IMR-90 (cell line): ENCODE data around the gene SHE.

Source experiments
- CEBPB ChIP-seq: IDR thresholded peaks from 2 replicates; pipeline ENCODE4 v1.6.1; 2012; ENCODE audit warnings: low read depth, low read length, improper control_type of control experiment
- NFE2L2 ChIP-seq: fragments of 150-350 bp; IDR thresholded peaks from 2 replicates; pipeline ENCODE4 v1.6.1; 2016; ENCODE audit warnings: low read depth, mild to moderate bottlenecking, low read length
- POLR2A ChIP-seq: IDR thresholded peaks from 2 replicates; pipeline ENCODE4 v1.6.1; 2012; ENCODE audit warnings: mild to moderate bottlenecking, low read depth, low read length
- TF ChIP-seq, protein P1 (sequence below): conservative IDR thresholded peaks from 2 replicates; pipeline ENCODE4 v1.5.1; 2012; ENCODE audit warnings: mild to moderate bottlenecking, low read depth, low read length, improper control_type of control experiment

DNA sequence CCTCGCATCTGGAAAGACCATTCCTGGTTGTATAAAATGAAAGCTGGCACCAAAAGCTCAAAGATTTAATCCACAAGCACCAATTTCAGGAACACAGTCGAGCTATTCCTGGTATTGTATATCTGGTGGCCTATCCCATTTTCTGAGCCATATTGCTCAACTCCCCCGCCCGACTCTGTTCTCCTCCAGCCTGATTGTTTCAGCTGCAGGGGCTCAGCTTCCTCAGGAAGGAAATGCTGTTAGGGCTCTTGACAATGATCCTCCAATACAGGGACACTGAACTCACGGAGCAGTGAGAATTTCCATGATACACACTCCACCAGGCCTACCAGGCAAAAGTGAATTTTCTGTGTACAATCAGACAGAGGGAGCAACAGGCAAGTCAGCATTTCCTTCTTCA is 17.1 kb downstream of the SHE start:
- TF ChIP-seq POLR2A (no peak), NFE2L2 (no peak), CEBPB (no peak)
- TF ChIP-seq, protein P1, sequence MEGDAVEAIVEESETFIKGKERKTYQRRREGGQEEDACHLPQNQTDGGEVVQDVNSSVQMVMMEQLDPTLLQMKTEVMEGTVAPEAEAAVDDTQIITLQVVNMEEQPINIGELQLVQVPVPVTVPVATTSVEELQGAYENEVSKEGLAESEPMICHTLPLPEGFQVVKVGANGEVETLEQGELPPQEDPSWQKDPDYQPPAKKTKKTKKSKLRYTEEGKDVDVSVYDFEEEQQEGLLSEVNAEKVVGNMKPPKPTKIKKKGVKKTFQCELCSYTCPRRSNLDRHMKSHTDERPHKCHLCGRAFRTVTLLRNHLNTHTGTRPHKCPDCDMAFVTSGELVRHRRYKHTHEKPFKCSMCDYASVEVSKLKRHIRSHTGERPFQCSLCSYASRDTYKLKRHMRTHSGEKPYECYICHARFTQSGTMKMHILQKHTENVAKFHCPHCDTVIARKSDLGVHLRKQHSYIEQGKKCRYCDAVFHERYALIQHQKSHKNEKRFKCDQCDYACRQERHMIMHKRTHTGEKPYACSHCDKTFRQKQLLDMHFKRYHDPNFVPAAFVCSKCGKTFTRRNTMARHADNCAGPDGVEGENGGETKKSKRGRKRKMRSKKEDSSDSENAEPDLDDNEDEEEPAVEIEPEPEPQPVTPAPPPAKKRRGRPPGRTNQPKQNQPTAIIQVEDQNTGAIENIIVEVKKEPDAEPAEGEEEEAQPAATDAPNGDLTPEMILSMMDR, result no peak
